K562 (cell line): Measurements from ENCODE around the gene LINGO3. TPM values are rescaled to one million over a fixed set of nuclear protein-coding genes. Genes with fewer than 3 reads are reported as not detected.

ENCODE experiments used
- CTCFL ChIP-seq: IDR thresholded peaks from 2 replicates; pipeline ENCODE4 v1.6.1; 2011; ENCODE audit warnings: borderline replicate concordance, low read depth, mild to moderate bottlenecking, moderate library complexity, low read length; ENCODE audit not compliant: insufficient read depth, poor library complexity, severe bottlenecking
- HSF4 ChIP-seq: fragments of 250-450 bp; sonication (Bioruptor Pico); IDR thresholded peaks from 2 replicates; pipeline ENCODE4 v2.1.2; 2022; ENCODE audit warnings: mild to moderate bottlenecking, moderate library complexity, borderline replicate concordance
- L3MBTL2 ChIP-seq: fragments of 450-650 bp; IDR thresholded peaks from 2 replicates; pipeline ENCODE4 v1.6.1; 2016; ENCODE audit warnings: mild to moderate bottlenecking, moderate library complexity
- POLR2H ChIP-seq: IDR thresholded peaks from 2 replicates; pipeline ENCODE4 v1.6.1; 2016; ENCODE audit warnings: missing genetic modification characterization, low read depth, mild to moderate bottlenecking, control low read depth, missing compliant biosample characterization, moderate library complexity
- POLR3A ChIP-seq: IDR thresholded peaks from 2 replicates; pipeline ENCODE4 v1.6.1; 2011; ENCODE audit warnings: borderline replicate concordance, mild to moderate bottlenecking, moderate library complexity; ENCODE audit not compliant: insufficient read length, insufficient read depth; ENCODE audit errors: extremely low read depth
- PRPF4 ChIP-seq: fragments of 200-400 bp; formaldehyde crosslinking; IDR thresholded peaks from one replicate; pipeline ENCODE4 v1.6.1; 2017; ENCODE audit warnings: low read length, low read depth, mild to moderate bottlenecking; ENCODE audit not compliant: insufficient read depth, poor library complexity, severe bottlenecking
- RBM14 ChIP-seq: fragments of 200-400 bp; formaldehyde crosslinking; IDR thresholded peaks from 2 replicates; pipeline ENCODE4 v1.6.1; 2018; ENCODE audit warnings: low read depth, mild to moderate bottlenecking, low read length, moderate library complexity, borderline replicate concordance; ENCODE audit not compliant: insufficient read depth
- ZNF586 ChIP-seq: fragments of 450-650 bp; formaldehyde crosslinking; conservative IDR thresholded peaks from 2 replicates; pipeline ENCODE4 v1.4.0; 2020; ENCODE audit warnings: mild to moderate bottlenecking, moderate library complexity
- ZNF609 ChIP-seq: sonication (generic); formaldehyde crosslinking; IDR thresholded peaks from 2 replicates; pipeline ENCODE4 v1.8.1; 2023; ENCODE audit warnings: missing genetic modification reagents, mild to moderate bottlenecking, borderline replicate concordance
- polyA plus RNA-seq, 8 experiments: library from polyadenylated mRNA; depleted of rRNA in 4 of 8; stranded (reverse) in 5 of 8; unstranded in 3 of 8; fragments of >200 nt; fragmentation: Nextera tagmentation in 2 of 8; fragmentation: Illumina TruSeq in 1 of 8; extraction: Ambion mirVana in 2 of 8; extraction: Trizol in 1 of 8; gene quantifications; 2 replicates each; pipeline versions ENCODE4 v1.2.1 to v1.2.3, GENCODE V29; 2011 to 2014; ENCODE audit warnings: inconsistent platforms in 1 of 8, missing spikeins in 1 of 8
- total RNA-seq, 7 experiments: library from RNA; depleted of rRNA in 6 of 7; stranded (reverse); fragments of >200 nt in 6 of 7; fragmentation: Illumina TruSeq in 2 of 7; extraction: Trizol in 2 of 7; gene quantifications; 2 replicates each; pipeline versions ENCODE4 v1.2.1 to v1.2.3, GENCODE V29; 2011 to 2021; ENCODE audit warnings: low replicate concordance in 1 of 7

Gene LINGO3
- total and polyA plus RNA-seq, 9 of the 15 experiments (the other 6 are each of a cell fraction or from before 2014, with no cell fraction given) = 0.03 to 0.05 (median 0.03) TPM; not detected in 6

- no peak for TF ChIP-seq ZNF609 (CRISPR knock-in tag)
- peak; percentile 99 for TF ChIP-seq CTCFL
- TF ChIP-seq L3MBTL2 = peak; percentile 70
- TF ChIP-seq HSF4 (CRISPR knock-in tag) = no peak
- TF ChIP-seq PRPF4 = peak; percentile 36
- no peak for TF ChIP-seq POLR3A
- peak; percentile 66; the same call in 1 of the 2 replicates for TF ChIP-seq POLR2H
- TF ChIP-seq RBM14 = no peak
- no peak for TF ChIP-seq ZNF586
Observed at GRCh38 chr19:2273356-2274184, 34.4 kb downstream of the LINGO3 start (continued).
